ENCODE data around the gene WDR90. TPM values are rescaled to one million over a fixed set of nuclear protein-coding genes. Genes with fewer than 3 reads are reported as not detected.
A peak's percentile ranks its signal among the peaks of the same experiment; 100 is the strongest.

Gene WDR90
- total and polyA plus RNA-seq, 2 of the 13 experiments (the other 11 are each of a cell fraction or from before 2014, with no cell fraction given) = 14.9 to 28.9 TPM

DNA sequence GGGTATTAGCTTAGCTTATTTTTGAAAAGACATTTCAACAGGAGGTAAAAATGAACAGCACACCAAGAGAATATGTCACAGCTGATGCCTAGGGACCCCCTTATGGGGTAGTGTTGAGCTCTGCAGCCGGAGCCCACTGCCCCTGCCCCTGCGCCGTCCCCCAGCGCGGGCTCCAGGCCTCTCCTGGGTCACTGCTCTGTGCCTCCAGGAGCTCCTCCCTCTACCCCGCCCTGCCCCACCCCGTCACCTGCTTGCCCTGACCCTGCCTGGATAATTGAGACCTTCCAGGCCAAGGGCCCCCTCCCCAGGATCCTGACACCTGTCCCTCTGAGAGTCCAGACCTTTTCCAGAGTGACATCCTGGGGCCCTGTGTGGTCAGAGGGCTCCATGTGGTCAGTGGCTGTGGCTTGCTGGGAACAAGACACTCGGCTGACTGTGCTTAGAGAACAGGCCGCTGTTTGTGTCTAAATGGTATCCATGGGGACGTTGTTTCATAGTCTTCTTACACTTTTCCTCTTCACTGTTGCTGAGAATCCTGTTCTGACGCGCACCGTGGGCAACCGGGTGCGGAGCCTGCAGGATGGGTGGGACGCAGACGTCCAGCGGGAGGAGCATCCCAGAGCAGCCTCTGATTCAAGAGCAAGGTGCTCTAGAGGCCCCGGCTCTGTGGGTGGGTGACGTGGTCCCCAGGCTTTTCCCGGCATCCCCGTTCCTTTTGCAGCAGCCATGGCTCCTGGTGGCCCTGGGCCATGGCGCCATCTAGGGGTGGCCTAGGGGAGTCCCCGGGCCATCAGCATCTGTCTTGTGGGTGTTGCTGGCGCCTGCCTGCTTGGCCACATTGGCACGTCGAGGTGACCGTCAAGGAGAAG lies 38.4 kb upstream of the WDR90 start (continued):
- TF ChIP-seq GABPB1 (CRISPR knock-in tag; IDR thresholded peaks at IDR 0.05) (peak; percentile 60), ZBTB44 (CRISPR knock-in tag; IDR thresholded peaks at IDR 0.05) (no peak), NFE2L1 (CRISPR knock-in tag; IDR thresholded peaks at IDR 0.05; ENCODE audit: borderline replicate concordance) (no peak), PBX2 (CRISPR knock-in tag; IDR thresholded peaks at IDR 0.05) (no peak), SIN3B (IDR thresholded peaks at IDR 0.05; ENCODE audit: low read length) (no peak), ZNF12 (CRISPR knock-in tag; IDR thresholded peaks at IDR 0.05) (no peak), TOPORS (CRISPR knock-in tag; IDR thresholded peaks at IDR 0.05) (no peak), ZNF691 (CRISPR knock-in tag; IDR thresholded peaks at IDR 0.05; ENCODE audit: borderline replicate concordance, low read depth) (no peak; the same call in 1 of the 2 replicates), ARID3A (IDR thresholded peaks at IDR 0.05; ENCODE audit: low read depth, low read length) (no peak), SRSF1 (optimal IDR thresholded peaks at IDR 0.05; ENCODE audit: low read depth, low read length) (no peak), ZNF557 (CRISPR knock-in tag; IDR thresholded peaks at IDR 0.05) (no peak), WIZ (CRISPR knock-in tag; IDR thresholded peaks at IDR 0.05) (no peak), ARID2 (CRISPR knock-in tag; IDR thresholded peaks at IDR 0.05; ENCODE audit: borderline replicate concordance) (no peak)
- TF ChIP-seq, protein P1, sequence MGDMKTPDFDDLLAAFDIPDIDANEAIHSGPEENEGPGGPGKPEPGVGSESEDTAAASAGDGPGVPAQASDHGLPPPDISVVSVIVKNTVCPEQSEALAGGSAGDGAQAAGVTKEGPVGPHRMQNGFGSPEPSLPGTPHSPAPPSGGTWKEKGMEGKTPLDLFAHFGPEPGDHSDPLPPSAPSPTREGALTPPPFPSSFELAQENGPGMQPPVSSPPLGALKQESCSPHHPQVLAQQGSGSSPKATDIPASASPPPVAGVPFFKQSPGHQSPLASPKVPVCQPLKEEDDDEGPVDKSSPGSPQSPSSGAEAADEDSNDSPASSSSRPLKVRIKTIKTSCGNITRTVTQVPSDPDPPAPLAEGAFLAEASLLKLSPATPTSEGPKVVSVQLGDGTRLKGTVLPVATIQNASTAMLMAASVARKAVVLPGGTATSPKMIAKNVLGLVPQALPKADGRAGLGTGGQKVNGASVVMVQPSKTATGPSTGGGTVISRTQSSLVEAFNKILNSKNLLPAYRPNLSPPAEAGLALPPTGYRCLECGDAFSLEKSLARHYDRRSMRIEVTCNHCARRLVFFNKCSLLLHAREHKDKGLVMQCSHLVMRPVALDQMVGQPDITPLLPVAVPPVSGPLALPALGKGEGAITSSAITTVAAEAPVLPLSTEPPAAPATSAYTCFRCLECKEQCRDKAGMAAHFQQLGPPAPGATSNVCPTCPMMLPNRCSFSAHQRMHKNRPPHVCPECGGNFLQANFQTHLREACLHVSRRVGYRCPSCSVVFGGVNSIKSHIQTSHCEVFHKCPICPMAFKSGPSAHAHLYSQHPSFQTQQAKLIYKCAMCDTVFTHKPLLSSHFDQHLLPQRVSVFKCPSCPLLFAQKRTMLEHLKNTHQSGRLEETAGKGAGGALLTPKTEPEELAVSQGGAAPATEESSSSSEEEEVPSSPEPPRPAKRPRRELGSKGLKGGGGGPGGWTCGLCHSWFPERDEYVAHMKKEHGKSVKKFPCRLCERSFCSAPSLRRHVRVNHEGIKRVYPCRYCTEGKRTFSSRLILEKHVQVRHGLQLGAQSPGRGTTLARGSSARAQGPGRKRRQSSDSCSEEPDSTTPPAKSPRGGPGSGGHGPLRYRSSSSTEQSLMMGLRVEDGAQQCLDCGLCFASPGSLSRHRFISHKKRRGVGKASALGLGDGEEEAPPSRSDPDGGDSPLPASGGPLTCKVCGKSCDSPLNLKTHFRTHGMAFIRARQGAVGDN (CRISPR knock-in tag; IDR thresholded peaks at IDR 0.05) = peak; percentile 88
- TF ChIP-seq, protein P2, sequence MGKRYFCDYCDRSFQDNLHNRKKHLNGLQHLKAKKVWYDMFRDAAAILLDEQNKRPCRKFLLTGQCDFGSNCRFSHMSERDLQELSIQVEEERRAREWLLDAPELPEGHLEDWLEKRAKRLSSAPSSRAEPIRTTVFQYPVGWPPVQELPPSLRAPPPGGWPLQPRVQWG (CRISPR knock-in tag; IDR thresholded peaks at IDR 0.05; ENCODE audit: borderline replicate concordance, low read depth) = no peak
- TF ChIP-seq, protein P3, sequence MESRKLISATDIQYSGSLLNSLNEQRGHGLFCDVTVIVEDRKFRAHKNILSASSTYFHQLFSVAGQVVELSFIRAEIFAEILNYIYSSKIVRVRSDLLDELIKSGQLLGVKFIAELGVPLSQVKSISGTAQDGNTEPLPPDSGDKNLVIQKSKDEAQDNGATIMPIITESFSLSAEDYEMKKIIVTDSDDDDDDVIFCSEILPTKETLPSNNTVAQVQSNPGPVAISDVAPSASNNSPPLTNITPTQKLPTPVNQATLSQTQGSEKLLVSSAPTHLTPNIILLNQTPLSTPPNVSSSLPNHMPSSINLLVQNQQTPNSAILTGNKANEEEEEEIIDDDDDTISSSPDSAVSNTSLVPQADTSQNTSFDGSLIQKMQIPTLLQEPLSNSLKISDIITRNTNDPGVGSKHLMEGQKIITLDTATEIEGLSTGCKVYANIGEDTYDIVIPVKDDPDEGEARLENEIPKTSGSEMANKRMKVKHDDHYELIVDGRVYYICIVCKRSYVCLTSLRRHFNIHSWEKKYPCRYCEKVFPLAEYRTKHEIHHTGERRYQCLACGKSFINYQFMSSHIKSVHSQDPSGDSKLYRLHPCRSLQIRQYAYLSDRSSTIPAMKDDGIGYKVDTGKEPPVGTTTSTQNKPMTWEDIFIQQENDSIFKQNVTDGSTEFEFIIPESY (CRISPR knock-in tag; IDR thresholded peaks at IDR 0.05) = peak; percentile 98
